Measurements from ENCODE around the gene MOK.
A peak's percentile ranks its signal among the peaks of the same experiment; 100 is the strongest.

Gene MOK

DNA sequence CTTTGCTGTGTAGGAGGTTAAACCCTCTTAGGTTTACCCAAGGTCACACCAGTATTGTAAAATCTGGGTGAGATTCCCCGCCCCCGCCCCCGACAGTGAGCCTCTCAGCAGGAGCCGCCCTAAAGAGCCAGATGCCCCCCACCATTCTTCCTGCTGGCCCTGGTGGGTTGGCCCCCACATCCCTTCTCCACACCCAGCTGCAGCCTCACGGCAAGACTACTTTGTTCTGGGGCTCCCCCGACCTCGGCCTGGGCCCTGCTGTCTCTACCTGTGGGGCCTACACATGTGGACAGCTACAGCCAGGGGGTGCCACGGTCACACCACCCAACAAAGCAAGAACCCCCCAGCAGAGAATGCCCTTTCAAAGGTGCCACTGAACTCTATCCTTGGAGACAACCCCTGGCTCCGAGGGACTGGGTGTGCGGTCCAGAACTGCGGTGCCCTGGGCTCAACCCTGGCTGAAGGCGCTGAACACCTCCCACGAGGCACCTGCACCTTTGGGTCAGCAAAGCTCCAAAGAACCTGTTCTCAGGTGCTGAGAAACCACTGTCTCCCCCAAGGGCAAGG, 82.9 kb downstream of the MOK start:
- DNase-seq, result no peak

DNA sequence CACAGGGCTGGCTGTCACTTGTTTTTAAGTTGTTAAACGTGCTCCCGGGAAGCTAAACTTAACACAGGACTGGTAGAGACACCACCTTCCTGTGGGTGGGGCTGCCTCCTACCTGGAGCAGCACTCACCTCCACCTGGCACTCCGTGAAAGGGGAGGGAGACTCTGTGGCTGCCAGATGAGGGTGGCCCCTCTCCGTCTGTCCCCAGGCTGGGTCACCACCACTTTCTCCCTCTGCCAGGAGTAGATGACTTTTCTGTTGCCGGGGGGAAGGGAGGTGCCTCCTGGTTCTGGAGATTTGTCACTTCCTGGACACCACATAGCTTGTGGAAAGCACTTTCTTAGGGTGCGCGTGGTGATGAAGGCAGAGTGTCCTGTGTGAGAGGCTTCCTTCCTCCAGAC, 83.9 kb downstream of the MOK start:
- DNase-seq, result peak; percentile 39

DNA sequence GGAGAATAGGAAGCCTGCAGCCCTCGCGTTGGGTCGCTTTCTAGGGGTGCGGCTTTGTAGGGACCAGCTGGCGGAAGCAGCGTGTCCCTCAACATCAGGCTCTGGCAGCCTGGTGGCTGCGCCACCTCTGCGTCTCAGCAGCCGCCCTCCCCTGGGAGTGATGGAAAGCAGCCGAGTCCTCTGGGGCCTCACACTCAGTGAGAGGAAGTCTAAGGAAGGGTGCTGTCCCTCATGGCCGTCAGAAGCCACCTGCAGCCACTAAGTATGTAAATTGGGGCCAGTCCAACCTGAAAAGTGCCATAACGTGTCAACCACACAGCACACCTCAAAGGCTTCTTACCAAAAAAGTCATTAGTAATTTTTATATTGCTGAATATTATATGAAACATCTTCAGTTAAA, 84.9 kb downstream of the MOK start:
- no peak for DNase-seq

DNA sequence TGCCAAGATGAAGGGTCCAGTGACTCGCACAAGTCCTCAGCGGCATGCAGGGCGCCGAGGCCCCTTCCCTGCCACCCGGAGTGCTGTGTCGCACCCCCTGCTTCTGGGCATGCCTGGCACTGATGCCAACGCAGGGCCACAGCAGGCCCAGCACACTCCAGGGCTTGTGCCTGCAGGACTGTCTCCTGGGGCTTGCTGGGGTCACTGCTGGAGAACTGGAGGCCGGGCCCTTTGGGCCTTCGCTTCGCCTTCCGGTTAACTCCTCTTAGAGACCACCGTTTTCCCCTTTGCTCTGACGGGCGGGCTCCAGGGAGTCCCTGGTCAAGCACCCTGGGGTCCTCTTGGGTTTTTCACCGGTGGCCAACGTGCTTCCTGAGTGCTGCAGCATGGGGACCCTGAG, 85.6 kb downstream of the MOK start:
- no peak for DNase-seq

DNA sequence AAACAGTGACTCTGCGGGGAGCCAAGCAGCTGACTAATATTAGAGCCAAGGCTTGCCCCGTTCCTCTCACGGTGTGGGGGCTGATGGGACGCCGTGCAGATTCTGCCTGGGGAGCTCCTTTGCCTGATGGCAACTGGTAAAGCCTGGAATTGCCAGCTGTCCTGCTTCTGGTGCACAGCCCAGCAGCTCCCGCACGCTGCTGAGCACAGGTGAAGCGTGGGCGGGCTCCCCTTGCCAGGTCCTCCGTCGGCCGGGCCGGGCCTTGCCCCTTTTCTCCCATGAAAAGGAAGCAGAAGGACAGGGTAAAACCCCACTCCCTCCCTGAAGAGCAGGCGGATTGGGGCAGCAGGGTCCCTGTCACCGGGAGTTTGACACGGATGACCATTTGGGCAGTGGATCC, 86.3 kb downstream of the MOK start:
- DNase-seq, result no peak

DNA sequence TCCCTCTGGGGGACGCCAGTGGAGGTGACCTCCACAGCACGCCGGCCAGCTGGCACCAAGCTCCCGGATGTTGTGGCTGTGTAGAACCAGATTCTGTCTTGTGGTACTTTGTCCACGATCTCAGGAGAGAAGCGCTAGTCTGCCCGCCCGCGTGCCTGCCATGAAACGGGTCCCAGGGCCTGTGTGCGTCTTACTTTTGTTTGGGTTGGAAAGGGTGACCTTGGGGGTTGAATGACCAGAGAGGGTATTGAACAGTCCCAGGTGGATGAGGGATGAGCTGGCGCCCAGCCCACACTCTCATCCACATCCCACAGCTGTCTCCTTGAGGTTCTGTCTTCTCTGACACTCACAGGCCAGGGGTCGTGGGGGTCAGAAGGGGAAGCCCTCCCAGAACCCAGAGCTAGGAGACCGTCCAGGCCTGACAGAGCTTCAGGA, 87.0 kb downstream of the MOK start:
- no peak for DNase-seq

DNA sequence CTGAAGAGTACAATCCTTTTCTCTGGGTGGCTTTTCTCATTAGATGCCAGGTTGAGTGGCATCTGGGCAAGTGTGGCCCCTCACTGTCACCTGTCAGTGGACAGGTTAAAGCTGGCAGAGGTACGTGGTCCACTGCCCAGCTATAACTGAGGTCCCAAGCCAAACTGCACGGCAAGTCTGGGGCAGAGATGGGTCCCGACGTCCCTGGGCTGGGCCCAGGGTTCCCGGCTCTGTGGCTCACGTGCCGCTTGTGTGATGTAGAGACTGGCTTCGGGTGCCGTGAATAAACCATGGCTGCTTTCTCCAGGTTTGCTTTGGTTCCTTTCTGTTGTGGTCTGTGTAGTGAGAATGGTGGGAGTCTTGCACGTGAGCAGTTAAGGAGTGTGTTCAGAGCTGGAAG, 87.6 kb downstream of the MOK start:
- DNase-seq, result no peak

DNA sequence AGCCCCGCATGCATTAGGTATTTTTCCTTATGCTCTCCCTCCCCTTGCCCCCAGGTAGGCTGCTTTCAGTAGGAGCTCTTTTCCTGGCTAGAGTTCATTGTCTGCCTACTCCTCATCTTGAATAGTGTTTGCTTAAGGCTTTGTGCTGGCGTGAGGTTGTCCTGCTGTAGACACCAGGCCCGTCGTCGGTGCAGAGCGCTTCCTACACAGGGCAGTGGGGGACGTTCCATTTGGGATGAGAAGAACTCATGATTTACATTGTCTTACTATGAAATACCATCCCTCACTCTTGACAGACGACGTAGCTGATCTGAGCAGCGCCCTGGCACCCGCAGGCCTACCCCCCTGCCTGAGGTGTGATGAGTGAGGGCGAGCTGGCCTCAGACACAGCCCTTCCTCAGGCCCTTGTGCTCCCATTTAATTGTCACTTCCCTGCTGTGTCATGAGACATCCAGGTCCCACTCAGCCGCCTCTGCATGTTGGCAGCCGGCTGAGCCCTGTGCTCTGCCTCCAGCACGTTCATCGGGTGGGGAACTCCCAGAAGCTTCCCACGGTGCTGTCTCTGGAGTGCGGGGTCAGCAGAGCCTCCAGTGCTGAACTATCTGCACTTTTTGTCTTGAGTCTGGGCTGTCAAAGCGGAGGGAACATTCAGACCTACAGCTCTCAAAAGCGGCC, 89.3 kb downstream of the MOK start:
- no peak for DNase-seq

DNA sequence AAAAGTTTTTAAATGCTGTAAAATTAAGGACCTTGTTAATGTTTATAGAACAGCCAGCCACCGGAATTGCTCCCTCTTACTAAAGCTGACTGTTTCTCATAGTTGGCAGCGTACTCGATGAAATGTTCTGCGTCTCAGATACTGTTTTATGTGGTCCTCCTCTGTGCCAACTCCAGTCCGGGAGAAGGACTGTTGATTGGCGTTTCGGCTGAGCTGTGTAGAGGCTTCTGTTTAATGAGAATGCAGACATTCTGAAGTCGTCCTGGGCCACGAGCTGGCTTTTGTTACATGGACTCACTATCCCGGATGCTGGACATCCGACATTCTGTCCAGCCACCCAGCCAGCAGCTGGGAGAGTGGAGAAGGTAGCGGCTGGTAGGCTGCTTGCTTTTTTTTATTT, 89.9 kb downstream of the MOK start:
- DNase-seq, result no peak

DNA sequence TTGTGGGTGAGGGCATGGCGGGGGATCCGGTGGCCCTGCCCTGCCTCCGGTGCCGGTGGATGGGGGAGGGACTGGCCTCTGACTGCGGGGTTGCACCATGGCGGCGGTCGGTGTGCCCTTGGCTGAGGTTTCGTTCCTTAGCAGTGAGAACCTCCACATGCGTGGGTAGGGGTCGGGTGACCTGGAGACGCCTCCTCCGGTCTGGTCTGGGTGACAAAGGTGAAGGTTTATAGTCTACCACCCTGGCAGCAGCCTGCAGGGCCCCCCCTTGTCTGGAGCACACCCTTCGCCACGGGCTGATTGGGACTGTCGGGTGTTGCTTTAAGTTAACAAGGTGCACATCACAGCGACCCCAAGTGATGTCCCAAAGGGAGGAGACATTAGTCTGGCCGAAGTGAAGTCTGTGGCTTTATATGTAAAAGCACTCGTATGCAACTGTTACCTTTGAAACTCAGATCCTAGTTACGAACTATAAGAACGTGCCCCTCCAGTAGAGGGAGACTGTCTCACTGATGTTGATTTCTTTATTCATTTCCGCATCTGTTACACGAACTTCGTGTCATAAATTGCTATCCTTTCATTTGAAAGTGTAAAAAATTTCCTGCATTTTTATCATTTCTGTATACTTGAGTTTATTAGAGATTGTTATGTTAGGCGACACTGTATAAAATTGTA, 90.8 kb downstream of the MOK start:
- DNase-seq, result no peak

DNA sequence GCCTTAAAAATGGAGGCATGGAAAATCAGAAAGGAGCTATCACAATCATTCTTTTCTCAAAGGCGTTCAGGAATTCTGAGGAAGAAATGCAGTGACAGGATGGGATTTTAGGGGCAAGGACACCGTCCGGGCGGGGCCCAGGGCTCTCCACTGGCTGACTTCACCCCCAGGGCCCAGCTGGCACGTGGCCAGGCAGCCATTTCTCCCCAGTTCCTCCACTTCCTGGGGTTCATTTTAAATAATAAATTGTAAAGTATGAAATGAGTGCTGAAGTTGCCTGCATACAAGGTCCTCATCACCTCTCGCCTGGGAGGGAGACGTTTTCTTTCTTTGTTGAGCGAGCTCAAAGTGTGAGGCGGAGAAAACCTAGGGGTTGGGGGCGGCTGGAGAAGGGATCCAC, 91.5 kb downstream of the MOK start:
- no peak for DNase-seq

DNA sequence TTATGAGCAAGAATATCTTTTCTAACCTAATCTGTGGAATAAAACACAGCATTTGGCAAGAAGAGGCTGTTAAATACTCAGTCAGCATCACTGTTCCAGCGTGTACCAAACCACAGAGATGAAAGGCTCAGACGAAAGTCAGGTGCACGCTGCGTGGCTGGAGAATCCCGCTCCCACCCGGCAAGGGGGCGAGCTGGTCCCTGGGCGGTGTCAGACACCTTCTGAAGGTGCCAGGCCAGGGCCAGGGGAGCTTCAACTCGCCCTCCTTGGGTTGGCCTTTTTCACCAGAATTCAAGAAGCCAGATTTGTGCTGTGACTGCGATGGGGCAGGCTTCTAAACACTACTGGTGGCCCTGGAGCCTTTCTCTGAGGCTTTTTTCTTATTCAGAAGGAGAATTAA, 92.1 kb downstream of the MOK start:
- no peak for DNase-seq

DNA sequence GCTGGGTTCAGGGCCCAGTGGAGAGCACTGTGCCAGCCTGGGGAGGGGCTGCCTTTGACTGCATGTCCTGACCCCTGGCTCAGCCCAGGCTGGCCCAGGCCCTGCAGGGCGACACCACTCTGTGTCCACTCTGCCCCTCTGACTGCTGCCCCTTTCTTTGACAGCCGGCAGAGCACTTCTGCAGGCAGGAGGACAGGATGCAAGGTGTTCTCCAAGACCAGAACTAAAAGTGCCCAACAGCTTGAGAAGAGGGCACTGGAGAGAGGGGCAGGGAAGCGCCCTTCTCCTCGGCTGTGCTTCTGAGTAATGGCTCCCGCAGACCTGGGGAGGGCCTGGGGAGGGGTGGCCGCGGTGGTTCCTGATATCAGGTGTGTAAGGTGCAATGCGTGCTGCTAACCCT, 92.6 kb downstream of the MOK start:
- no peak for DNase-seq

DNA sequence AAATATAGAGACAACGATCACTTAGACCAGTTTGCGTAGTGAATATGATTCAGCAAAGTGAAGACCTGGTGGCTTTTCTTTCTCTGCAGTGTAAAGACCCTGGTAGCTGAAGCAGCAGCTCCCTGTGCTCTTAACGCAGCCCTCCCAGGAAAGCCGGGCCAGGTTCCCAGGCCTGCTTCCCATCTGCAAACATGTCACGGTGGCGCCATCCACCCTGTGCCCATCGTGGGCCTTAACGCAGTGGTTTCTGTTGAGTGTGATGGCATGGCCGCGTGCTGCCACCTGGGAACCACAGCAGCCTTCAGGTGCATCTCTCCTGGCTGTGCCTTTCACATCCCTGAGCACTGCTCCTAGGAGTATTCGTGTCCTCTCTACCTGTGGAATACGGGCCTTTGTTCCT, 93.7 kb downstream of the MOK start:
- no peak for DNase-seq

DNA sequence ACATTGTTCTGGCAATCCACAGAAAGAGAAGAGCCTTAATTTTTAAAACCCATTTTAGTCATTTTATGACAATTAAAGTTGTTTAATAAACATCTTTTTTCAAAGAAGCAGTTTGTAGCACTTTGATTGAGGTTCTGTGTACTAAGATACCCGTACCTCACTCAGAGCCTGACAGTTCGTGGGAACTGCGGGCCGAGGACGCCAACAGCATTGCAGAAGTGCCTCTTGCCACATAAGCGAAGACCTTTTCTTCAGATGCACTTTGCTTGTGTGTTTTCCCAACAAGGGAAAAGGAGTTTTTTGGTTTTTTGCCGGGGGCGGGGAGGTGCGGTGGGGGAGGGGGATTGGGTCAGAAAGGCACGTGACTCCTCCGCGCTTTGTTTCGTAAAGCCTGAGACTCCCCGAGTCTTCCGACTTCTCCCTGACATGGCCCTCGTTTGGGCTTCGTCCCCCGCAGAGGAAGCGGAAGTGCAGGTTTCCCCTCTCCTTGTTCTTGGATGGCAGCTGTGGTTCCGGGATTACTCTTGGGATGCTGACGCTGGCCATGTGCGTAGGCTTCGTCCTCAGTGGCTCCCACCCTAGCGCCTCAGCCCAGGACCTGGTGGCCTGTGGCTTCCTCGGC, 94.4 kb downstream of the MOK start:
- DNase-seq, result no peak

DNA sequence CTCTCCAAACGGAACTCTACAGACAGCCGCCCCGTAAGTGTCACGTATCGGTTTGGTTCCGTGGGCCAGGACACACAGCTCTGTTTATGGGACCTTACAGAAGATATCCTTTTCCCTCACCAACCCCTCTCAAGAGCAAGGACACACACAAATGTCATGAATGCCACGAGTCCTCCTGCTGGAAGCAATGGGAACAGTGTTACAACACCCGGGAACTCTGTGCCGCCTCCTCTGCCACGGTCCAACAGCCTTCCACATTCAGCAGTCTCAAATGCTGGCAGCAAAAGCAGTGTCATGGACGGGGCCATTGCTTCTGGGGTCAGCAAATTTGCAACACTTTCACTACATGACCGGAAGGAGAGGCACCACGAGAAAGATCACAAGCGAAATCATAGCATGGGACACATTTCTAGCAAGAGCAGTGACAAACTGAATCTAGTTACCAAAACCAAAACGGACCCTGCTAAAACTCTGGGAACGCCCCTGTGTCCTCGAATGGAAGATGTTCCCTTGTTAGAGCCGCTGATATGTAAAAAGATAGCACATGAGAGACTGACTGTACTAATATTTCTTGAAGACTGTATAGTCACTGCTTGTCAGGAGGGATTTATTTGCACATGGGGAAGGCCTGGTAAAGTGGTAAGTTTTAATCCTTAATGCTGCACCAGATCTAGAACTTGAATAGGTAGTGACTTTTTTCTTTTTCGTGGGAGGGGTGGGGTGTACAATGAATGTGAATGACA, 95.6 kb downstream of the MOK start:
- DNase-seq, result no peak

DNA sequence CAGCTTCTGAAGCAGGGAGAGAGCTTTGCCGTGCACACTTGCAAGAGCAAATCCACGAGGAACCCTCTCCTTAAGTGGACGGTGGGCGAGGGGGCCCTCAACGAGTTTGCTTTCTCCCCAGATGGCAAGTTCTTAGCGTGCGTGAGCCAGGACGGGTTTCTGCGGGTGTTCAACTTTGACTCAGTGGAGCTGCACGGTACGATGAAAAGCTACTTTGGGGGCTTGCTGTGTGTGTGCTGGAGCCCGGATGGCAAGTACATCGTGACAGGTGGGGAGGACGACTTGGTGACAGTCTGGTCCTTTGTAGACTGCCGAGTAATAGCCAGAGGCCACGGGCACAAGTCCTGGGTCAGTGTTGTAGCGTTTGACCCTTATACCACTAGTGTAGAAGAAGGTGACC, 96.2 kb downstream of the MOK start:
- DNase-seq, result no peak

DNA sequence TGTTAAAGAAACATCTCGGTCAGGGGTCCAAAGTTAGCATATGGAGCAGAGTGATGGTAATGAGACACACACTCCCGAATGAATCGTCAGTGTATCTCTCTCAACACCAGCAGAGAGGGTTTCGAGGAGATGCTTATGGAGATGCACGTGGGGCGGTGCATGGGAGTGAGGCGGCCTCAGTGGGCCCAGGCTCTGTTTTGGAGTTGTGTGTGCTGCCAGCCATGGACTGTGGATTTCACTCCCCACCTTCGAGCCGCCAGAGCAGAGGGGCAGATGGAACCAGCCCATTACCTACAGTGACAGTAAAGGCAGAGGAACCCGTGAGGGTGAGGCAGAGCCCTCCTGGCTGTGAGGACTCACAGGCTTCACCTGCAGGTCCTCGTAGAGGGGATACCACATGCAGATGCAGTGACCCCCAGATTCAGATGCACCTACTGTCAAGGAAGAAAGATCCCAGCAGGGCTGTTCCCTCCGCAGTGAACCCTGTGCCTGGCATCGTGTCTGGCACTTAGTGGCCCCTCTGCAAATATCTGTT, 97.1 kb downstream of the MOK start:
- no peak for DNase-seq

DNA sequence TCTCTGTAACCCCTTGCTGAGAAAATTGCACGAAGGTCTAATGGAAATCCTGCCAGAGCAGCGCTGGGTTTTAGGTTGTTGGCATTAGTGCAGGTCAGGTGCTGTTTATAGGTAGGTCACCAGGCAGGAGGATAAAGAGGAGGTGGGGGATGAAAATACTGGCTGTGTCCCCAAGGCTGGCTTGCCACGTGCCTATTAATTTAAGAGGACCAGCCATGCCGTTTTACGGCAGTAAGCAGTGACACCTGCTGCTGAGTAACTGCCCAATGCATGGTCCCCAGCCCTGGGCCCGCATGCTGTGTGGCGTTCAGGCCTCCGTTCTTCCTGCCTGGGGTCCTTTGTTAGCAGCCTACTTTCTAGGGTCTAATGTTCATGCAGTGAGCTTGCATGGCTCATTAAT, 98.0 kb downstream of the MOK start:
- no peak for DNase-seq

DNA sequence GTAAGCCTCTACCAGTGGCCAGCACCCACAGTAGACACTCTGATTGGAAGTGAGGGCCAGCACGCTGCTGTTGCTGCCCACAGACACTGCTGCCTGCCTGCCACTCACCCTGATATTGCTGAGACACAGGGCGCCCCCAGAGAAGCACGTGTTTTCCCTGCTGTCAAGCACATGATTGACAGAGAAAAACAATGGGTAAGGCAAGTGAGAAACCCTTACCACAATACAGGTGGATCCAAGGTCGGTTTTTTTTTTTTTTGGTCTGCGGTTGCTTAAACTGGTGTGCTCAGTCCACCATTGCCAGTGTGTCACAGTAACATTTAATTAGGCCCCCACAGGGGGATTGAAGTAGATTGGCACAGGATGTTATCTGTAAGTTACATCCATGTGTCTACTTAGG, 99.4 kb downstream of the MOK start:
- DNase-seq, result no peak

DNA sequence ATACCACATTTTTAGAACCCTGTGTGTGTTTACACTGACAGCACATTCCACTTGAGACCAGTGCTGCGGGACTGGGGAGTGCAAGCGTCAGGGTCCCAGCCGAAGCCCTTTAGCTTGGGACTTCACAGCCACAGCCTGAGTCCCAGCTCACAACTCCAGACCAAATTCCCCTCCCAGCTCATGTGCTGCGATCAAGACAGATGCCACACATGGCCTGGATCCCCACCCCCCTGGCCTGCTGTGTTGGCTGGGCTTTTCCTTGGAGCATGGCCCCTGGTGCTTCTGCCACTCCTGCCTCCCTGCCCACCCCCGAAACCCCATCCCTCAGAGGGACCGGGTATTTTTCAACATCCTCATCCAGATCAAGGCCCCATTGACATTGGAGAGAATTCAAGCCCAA, 101.6 kb downstream of the MOK start:
- DNase-seq, result no peak

DNA sequence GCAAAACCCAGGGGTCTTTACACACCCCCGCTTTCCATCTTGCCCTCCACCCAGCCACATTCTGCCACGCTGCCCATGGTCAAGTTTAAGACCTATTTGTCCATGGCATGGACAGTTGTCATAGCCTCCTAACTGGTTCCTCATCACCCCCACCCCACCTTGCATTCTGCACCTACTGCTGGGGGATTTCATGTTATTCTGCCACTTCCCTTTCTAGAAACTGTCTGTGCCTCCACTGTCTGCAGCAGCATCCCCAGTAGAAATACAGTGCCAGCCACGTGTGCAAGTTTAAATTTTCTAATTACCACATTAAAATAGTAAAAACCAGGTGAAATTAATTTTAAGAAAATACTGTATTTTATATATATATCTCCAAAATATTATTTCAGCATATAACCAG, 102.0 kb downstream of the MOK start:
- no peak for DNase-seq

DNA sequence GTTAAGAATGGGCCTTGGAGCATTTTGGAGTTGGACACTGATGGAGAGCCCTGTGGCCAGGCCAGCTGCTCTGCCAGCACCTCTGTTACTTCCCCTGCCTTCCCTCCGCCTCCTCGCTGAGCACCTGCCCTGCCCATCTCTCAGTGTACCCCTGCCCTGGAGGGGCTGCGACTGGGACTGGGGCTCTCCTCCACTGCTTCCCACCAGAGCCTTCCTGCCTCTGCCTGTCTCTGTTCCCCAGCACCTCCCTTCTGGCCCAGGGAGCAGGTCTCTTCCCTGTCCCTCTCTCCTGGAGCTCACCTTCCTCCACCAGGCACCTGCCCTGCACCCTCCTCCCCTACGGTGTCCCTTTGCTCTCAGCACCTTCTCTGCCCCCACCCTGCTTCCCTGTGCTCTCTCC, 103.2 kb downstream of the MOK start:
- DNase-seq, result no peak

All from activated CD4-positive, alpha-beta T cell treated with anti-CD3 and anti-CD28 coated beads, Interleukin-2, amount 50 U/mL, for 16 hours (primary cell).